Heart right ventricle (tissue), 16 donors: ENCODE results near the gene PTX4. TPM values are rescaled to one million over a fixed set of nuclear protein-coding genes. Genes with fewer than 3 reads are reported as not detected.

Experiments used
- ATAC-seq, 8 donors: fragments of 200-7000 bp; cut with Tn5 transposase; one replicate each; pipeline ENCODE4 v1.9.1; 2020; ENCODE audit warnings: mild to moderate bottlenecking in 8 of 8, moderate library complexity in 8 of 8, moderate number of reproducible peaks in 1 of 8
- DNase-seq, 2 donors: peaks; one replicate each; pipeline ENCODE4 v3.0.0-alpha.2; 2020
- H3K27ac ChIP-seq, 10 donors: fragments of 200-600 bp; sonication (generic) in 2 of 10; one replicate each; pipeline versions ENCODE4 v1.5.0 to v1.8.0; 2020 to 2022; ENCODE audit warnings: mild to moderate bottlenecking in 3 of 10
- H3K27me3 ChIP-seq, 7 donors: fragments of 200-600 bp; one replicate each; pipeline ENCODE4 v1.8.0; 2021 to 2022; ENCODE audit warnings: mild to moderate bottlenecking in 2 of 7
- H3K36me3 ChIP-seq, 9 donors: fragments of 200-600 bp; sonication (generic) in 1 of 9; one replicate each; pipeline versions ENCODE4 v1.5.0 to v1.8.0; 2020 to 2022; ENCODE audit warnings: mild to moderate bottlenecking in 2 of 9
- H3K4me1 ChIP-seq, 9 donors: fragments of 200-600 bp; sonication (generic) in 1 of 9; one replicate each; pipeline versions ENCODE4 v1.5.0 to v1.8.0; 2020 to 2022; ENCODE audit warnings: mild to moderate bottlenecking in 4 of 9
- H3K4me3 ChIP-seq, 10 donors: fragments of 200-600 bp; sonication (generic) in 2 of 10; one replicate each; pipeline versions ENCODE4 v1.5.0 to v1.8.0; 2020 to 2022; ENCODE audit warnings: mild to moderate bottlenecking in 7 of 10, moderate library complexity in 2 of 10
- H3K9me3 ChIP-seq, 11 donors: fragments of 200-600 bp in 10 of 11; sonication (generic) in 2 of 11; one replicate each; pipeline versions ENCODE4 v1.5.0 to v1.8.0; 2013 to 2022; ENCODE audit warnings: mild to moderate bottlenecking in 2 of 11, control low read depth in 1 of 11, moderate library complexity in 1 of 11
- WGBS, 2 donors: extraction: QIAGEN DNeasy Blood & Tissue Kit; methylation state at CpG; one replicate each; pipeline ENCODE4 v1.1.7; 2013; ENCODE audit warnings: inconsistent platforms in 1 of 2; 5-methylcytosine and 5-hydroxymethylcytosine counted together
- intact Hi-C, 10 donors: fragments of 100-400 bp; cut with DNase I; formaldehyde crosslinking; loops; one replicate each; pipeline versions ENCODE4 v1.11.1 to v1.14.2; 2022
- polyA plus RNA-seq, 2 donors: library from polyadenylated mRNA; stranded (reverse); fragments of 200-250 nt; gene quantifications; one replicate each; pipeline ENCODE4 v1.2.3, GENCODE V29; 2013
- total RNA-seq, 10 donors: library from RNA; stranded (reverse); fragmentation: NEBNext Ultra II Directional in 3 of 10; extraction: Animal tissue kit (Norgen Biotek cat#: 25700) in 3 of 10; gene quantifications; one replicate each; pipeline versions ENCODE4 v1.2.1 to v1.2.4, GENCODE V29; 2021 to 2023
- TF ChIP-seq, protein P1 (sequence below), 9 donors: fragments of 200-600 bp; sonication (generic) in 2 of 9; IDR thresholded peaks; one replicate each; pipeline versions ENCODE4 v1.5.0 to v1.8.0; 2021 to 2022; ENCODE audit warnings: antibody characterized with exemption in 9 of 9, mild to moderate bottlenecking in 5 of 9, moderate library complexity in 1 of 9
- donor health status: Arrhythmogenic right ventricular cardiomyopathy.
- donor health status: ischemic (EF 13 %, LVEDD 7.1; RV severe dilation, severe dysfunction).
- donor health status: healthy with polysubstance abuse.
- donor health status: DM: no; HTN: yes; CAD: no.
- donor health status: DM: no; HTN: no; CAD: no.
- donor health status: ischemic (EF 25% LVEDD 6.9; RV normal size, moderate dysfunction).
- donor health status: ischemic (EF 25% LVEDD 5.7; RV mildly dilated, moderate dysfunction).
- donor health status: healthy.
- donor health status: DM: yes; HTN: yes; CAD: no.
- donor health status: Ischemic cardiomyopathy.
- donor health status: ischemic (EF 35%, LVEDD 5.7; RV mildly dilated, moderate dysfunction).
- donor health status: nonischemic (EF 11% LVEDD 7.7; RV severe dilation, severe dysfunction).
- donor health status: DM: yes; HTN: yes; CAD: no.
- donor health status: PGD.
- donor health status: ischemic (EF 29% LVEDD 5.4; RV normal size, mild dysfunction).
- donor health status: nonischemic (EF 23%, LVEDD 6.1; RV moderate dilation, normal function).

Gene PTX4
- total and polyA plus RNA-seq, 12 donors: not detected

DNA sequence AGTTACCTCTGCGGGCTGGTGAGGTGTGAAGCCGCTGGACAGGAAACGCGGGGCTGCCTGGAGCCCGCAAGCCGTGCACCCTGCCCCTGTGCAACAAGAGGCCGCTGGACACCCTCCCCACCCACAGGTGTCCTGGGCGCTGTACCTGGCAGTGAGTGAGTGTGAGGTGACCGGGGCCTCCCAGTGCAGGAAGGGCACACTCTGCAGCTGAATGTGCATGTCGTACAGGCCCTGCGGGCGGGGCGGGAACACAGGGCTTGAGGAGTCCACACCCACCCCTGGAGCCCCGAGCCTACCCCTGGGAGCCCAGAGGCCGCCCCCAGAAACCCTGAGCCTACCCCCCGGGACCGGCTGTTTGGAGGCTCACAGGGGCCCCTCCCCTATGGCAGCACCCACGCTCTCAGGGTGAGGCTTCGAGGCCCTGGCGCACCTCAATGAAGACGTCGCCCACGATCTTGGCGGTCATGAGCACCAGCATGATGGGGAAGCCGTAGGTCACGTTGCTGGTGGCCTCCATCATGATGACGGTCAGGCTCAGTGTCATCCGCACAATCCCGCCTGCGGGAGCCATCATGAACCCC lies 40.1 kb downstream of the PTX4 start:
- DNase-seq: no peak
- Histone ChIP-seq H3K27ac (no peak overlapping the region), H3K4me1 (no peaks in the 10 kb centered on the region), H3K9me3 (no peaks in the 10 kb centered on the region), H3K27me3 (no peaks in the 10 kb centered on the region), H3K4me3 (no peak overlapping the region), H3K36me3 (peaks cover 0 to 85% (median 40%) of the 10 kb centered on the region in 9 donors)
- no peak for ATAC-seq
- TF ChIP-seq, protein P1, sequence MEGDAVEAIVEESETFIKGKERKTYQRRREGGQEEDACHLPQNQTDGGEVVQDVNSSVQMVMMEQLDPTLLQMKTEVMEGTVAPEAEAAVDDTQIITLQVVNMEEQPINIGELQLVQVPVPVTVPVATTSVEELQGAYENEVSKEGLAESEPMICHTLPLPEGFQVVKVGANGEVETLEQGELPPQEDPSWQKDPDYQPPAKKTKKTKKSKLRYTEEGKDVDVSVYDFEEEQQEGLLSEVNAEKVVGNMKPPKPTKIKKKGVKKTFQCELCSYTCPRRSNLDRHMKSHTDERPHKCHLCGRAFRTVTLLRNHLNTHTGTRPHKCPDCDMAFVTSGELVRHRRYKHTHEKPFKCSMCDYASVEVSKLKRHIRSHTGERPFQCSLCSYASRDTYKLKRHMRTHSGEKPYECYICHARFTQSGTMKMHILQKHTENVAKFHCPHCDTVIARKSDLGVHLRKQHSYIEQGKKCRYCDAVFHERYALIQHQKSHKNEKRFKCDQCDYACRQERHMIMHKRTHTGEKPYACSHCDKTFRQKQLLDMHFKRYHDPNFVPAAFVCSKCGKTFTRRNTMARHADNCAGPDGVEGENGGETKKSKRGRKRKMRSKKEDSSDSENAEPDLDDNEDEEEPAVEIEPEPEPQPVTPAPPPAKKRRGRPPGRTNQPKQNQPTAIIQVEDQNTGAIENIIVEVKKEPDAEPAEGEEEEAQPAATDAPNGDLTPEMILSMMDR (IDR thresholded peaks at IDR 0.05): no peak
- 95 to 98% methylated on average over 30 of the region's 30 CpGs for WGBS, 2 donors
- intact Hi-C loops: no loop called here

DNA sequence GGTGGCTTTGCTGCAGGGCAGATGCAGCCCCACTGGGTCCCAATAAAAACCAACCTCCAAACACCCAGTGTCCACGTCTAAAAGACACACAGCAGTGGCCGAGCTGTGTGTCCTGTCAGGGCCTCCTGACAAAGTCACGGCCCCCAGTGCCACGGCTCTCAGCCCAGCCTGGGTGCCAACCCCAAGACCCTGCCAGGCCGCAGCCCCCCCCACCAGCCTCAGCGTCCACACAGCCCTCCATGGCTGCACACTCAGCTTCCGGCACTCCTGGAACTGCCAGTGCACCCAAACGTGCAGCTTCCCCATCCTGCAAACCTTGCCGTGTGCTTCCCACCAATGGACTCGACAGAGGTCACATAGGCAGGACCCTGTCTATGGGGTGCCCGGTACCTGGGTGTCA lies 40.8 kb downstream of the PTX4 start:
- H3K27ac ChIP-seq: no peak overlapping the region
- H3K4me3 ChIP-seq: no peak overlapping the region
- ATAC-seq (no peak), DNase-seq (no peak)
- peaks cover 0 to 79% (median 33%) of the 10 kb centered on the region in 9 donors for H3K36me3 ChIP-seq
- WGBS, 2 donors: 93 to 95% methylated on average over 11 of the region's 11 CpGs
- no peaks in the 10 kb centered on the region for H3K9me3 ChIP-seq
- H3K27me3 ChIP-seq: no peaks in the 10 kb centered on the region
- intact Hi-C loops: no loop called here
- TF ChIP-seq, protein P1 (IDR thresholded peaks at IDR 0.05): no peak
- H3K4me1 ChIP-seq: no peaks in the 10 kb centered on the region

DNA sequence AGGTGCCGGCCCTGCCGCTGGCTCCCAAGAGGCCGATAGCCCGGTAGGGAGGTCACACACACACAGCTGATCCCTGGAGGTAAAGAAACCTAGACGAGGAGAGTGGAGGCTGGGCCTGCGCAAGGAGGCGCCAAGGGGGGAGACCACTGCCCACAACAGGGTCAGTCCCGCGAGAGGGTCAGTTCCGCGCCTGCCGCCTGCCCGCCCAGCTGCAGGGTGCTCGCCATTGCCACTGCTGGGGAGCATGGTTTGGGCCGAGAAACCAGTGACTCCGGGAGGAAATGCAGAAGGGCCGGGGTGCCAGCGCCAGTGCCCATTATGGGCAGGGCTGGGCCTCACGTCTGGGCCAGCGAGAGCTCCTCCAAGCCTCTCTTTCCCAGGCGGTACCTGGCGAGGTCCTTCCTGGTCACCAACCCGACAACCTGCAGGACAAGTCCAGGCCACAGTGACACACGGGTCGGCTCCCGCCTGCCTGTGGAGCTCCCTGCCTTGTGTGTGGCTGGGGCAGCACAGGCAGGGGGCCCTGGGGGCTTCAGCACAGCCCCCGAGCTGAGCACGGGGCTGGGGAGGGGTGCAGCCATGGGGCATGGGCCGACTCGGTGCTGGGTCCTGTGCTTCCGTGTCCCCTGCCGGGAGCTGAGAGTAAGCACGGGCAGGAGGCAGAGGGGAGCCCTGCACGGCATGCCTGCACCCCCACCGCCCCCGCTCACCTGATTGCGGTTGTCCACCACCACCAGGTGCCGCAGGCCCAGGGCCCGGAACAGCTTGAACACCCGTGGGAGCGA lies 42.3 kb downstream of the PTX4 start:
- TF ChIP-seq, protein P1 (IDR thresholded peaks at IDR 0.05): no peak
- H3K9me3 ChIP-seq: no peaks in the 10 kb centered on the region
- WGBS, 2 donors: 92 to 93% methylated on average over 41 of the region's 41 CpGs
- no peaks in the 10 kb centered on the region for H3K4me1 ChIP-seq
- peaks cover 0 to 64% (median 22%) of the 10 kb centered on the region in 9 donors for H3K36me3 ChIP-seq
- H3K27me3 ChIP-seq: no peaks in the 10 kb centered on the region
- peak in 1 of 8 donors; percentile 5 for ATAC-seq
- H3K4me3 ChIP-seq: no peak overlapping the region
- no peak for DNase-seq
- intact Hi-C loops: no loop called here
- no peak overlapping the region for H3K27ac ChIP-seq

DNA sequence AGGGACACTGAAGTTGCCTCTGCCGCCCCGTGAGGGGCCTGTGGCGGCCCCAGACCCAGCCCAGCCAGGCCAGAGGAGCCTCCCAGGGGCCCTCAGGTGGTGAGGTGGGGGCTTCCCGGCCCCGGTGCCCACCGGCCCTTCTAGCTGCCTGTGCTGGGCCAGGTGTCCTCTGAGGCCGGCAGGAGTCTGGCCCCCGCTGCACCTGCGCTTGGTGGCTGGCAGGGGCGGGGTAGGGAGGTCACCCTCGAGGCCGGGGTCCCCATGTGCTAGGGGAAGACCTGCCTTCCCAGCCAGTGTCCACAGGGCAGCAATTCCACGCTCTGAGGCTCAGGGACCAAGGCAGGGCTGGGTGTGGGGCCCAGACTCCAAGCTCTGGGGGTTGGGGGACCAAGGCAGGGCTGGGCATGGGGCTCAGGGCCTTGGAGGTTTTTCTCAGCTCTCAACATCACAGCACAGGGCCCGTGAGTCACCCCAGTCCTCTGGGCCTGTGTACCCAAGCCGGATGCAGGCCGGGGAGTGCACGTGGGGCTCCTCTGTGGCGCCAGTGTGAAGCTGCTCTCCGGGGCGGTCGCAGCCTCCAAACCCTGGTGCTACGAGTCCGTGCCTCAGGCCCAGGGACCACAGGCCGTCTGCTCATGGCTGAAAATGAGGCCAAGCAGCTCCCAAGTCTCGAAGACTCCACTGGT lies 43.1 kb downstream of the PTX4 start:
- Histone ChIP-seq H3K4me1 (no peaks in the 10 kb centered on the region), H3K9me3 (no peaks in the 10 kb centered on the region), H3K36me3 (peaks cover 0 to 56% (median 19%) of the 10 kb centered on the region in 9 donors), H3K4me3 (no peak overlapping the region), H3K27me3 (no peaks in the 10 kb centered on the region), H3K27ac (no peak overlapping the region)
- TF ChIP-seq, protein P1 (IDR thresholded peaks at IDR 0.05): no peak
- no peak for ATAC-seq
- WGBS, 2 donors: 87 to 90% methylated on average over 25 of the region's 25 CpGs
- no peak for DNase-seq
- intact Hi-C loops: no loop called here
